Astrocyte of the cerebellum (primary cell): ENCODE results near the gene IFIT3.
"Not testable (repeated sequence)": the region's sequence is repeated elsewhere in the genome, so short reads cannot be mapped to it uniquely, and the experiment has no call there.

Source experiments
- DNase-seq: peaks from one replicate; pipeline ENCODE4 v3.0.0-alpha.2; 2011; ENCODE audit warnings: low read depth
- H3K4me3 ChIP-seq: 2 replicates; pipeline ENCODE4 v1.5.1; 2011; ENCODE audit warnings: mild to moderate bottlenecking, low read depth, low read length, moderate library complexity
- in situ Hi-C: cut with HindIII; loops from 2 replicates; pipeline ENCODE4 v1.10.0; 2017; ENCODE audit warnings: low sequenced_read_pairs
- TF ChIP-seq, protein P1 (sequence below): IDR thresholded peaks from 2 replicates; pipeline ENCODE4 v1.5.1; 2012; ENCODE audit warnings: low read length, low read depth, moderate library complexity, mild to moderate bottlenecking; ENCODE audit errors: missing control alignments

The IFIT3 gene

DNA sequence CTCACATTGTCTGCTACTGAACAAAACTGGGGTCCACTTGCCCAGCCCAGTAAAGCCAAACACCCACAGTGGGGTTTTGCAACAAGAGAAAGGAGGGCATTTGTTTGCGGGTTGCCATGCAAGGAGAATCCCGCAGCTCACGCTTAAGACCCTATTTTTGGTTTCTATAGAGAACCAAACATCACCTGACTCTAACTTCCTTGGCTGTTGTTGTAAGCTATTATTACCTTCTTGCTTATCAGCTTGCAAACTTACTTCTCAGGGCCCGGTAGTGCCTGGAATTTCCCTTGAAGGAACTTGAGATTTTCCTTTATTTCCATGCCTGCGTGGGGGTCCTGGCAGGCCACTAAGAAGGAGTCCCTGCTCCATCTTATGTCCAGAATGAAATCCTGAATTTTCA lies 20.7 kb downstream of the IFIT3 start:
- DNase-seq, result no peak
- H3K4me3 ChIP-seq, result no peak overlapping the region
- TF ChIP-seq, protein P1, sequence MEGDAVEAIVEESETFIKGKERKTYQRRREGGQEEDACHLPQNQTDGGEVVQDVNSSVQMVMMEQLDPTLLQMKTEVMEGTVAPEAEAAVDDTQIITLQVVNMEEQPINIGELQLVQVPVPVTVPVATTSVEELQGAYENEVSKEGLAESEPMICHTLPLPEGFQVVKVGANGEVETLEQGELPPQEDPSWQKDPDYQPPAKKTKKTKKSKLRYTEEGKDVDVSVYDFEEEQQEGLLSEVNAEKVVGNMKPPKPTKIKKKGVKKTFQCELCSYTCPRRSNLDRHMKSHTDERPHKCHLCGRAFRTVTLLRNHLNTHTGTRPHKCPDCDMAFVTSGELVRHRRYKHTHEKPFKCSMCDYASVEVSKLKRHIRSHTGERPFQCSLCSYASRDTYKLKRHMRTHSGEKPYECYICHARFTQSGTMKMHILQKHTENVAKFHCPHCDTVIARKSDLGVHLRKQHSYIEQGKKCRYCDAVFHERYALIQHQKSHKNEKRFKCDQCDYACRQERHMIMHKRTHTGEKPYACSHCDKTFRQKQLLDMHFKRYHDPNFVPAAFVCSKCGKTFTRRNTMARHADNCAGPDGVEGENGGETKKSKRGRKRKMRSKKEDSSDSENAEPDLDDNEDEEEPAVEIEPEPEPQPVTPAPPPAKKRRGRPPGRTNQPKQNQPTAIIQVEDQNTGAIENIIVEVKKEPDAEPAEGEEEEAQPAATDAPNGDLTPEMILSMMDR, result no peak
- in situ Hi-C loops, result no loop called here

DNA sequence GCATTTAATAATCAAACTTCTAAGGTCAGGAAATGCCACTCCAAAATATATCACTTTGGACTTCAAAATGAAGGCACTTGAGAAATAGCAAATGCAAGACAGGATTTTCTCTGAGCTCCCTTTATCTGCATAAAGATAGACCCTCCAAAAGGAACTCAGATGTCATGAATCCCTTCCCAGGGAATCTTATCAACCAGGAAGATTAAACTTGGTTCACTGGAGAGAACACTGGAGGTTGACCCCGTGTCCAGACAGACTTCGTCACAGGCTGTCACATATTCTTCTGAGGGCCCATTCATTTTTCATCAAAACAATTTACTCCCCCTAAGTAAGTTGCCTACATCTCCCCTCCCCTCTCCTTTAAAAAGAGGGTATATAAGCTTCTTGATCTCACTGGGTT lies 21.2 kb downstream of the IFIT3 start:
- TF ChIP-seq, protein P1, result no peak
- no peak overlapping the region for H3K4me3 ChIP-seq
- in situ Hi-C loops, result no loop called here
- DNase-seq, result no peak

DNA sequence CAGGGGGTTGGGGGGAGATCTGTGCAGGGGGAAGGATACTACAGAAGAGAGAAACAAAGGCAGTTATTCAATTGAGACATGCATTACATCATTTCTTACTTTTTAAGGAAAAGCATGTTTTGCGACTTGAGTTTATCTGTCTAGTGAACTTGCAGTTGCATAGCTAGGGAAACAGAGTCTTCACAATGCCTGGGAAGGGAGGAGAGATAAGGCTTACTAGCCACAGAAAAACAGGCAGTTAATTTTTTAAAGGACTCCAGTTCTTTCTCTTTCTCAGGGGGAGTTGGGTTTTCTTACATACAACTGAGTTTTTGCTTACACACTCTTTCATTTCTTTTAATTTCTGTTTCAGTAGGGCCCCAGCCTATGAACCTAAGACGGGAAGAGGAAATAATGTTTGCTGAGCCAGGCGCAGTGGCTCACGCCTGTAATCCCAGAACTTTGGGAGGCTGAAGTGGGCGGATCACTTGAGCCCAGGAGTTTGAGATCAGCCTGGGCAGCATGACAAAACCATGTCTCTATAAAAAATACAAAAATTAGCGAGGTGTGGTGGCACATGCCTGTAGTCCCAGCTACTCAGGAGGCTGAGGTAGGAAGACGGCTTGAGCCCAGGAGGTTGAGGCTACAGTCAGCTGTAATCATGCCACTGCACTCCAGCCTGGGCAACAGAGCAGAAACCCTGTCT lies 23.0 kb downstream of the IFIT3 start:
- DNase-seq, in situ Hi-C loops, H3K4me3 ChIP-seq: not testable (repeated sequence)

DNA sequence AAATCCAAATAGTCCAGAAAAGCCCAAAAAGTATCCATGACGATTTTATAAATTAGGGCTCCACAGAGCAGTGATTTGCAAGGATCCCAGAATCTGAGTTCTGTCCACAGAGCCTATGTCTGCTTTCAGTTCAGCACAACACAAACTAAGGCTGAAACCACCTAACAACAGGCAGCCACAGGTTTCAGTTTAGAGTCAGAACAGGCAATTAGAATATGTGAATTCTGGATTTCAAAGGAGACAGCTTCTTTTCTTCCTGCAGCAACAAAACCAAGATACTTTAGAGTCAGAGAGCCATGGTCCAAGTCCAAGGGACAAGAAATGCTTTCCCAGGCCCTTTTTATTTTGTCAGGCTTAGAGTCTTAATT lies 23.6 kb downstream of the IFIT3 start:
- TF ChIP-seq, protein P1, result no peak
- H3K4me3 ChIP-seq, result no peak overlapping the region
- no peak for DNase-seq
- in situ Hi-C loops, result no loop called here

DNA sequence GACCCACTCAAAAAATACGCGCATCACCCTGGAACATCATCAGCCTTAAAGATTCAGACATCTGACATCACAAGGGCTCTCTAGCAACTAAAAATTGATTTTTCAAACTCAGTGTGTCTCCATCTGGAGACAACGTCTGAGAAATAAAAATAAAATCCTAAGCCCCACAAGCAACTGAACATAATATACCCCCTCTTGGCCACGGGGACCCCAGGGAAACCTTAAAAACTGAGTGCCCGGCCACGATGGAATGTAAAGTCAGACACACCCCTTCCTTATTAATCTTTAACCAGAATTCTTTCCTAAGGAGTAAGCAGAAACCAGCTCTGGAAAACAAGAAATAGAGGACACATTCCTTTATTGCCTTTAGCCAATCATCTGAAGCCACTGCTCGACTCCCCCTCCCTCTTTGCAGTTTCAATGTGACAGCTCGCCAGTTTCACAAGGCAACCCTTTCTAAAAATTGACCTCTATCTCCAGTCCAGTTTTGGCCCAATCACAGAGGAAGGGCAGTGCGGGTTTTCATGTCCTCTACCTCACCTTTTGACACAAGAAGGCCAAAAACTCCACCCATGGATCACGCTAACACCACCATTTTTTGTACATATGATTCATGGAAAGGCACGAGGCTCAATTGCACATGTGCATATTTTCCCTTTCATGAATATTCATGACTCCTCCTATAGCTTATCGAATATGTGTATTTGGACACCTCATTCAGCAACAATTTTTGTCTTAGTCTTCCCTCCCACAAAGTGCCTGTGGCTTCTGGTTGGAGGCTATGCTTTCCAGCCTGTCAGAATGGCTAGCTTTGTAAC lies 24.2 kb downstream of the IFIT3 start:
- H3K4me3 ChIP-seq, result no peak overlapping the region
- TF ChIP-seq, protein P1, result no peak
- DNase-seq, result peak; percentile 88
- in situ Hi-C loops, result no loop called here

DNA sequence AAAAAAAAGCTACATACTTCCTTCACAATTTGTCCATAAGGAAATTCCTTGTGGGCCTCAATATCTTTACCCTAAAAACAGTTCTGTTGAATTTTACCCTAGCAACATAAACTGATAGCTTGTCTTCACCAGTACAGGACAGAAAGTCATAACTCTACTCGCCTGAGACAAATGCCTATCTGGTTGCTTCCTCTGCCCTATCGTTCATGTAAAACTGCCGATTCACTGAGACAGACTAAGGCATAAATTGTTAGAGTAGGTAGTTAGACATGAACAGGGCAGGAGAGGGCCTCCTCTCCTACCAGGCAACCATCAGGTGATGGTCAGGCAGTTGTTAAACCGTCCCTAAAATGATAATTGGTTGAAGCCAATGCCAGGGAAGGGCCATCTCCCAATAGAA lies 25.0 kb downstream of the IFIT3 start:
- no peak for DNase-seq
- H3K4me3 ChIP-seq, result no peak overlapping the region
- in situ Hi-C loops, result no loop called here
- TF ChIP-seq, protein P1, result no peak

DNA sequence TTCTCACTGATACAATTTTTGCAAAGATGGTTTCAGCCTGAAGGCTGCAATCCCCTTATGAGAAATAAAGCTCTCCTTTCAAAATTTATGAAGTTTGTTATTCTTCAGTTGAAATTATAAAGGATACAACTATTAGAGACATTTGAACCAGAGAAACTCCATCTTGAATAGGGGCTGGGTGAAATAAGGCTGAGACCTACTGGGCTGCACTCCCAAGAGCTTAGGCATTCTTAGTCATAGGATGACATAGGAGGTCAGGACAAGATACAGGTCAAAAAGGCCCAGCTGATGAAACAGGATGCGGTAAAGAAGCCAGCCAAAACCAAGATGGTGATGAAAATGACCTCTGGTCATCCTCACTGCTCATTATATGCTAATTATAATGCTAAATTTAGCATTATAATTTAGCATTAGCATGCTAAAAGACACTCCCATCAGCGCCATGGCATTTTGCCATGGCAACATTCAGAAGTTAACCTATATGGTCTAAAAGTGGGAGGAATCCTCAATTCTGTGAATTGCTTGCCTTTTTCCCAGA lies 27.7 kb downstream of the IFIT3 start:
- no peak overlapping the region for H3K4me3 ChIP-seq
- no peak for DNase-seq
- in situ Hi-C loops, result no loop called here
- TF ChIP-seq, protein P1, result no peak
